VCaP (cell line): ENCODE measurements around the gene NETO2.

Experiments used
- H3K27ac ChIP-seq: fragments of 450-650 bp; 2 replicates; pipeline ENCODE4 v1.5.1; 2017
- TF ChIP-seq, protein P1 (sequence below): fragments of 450-650 bp; conservative IDR thresholded peaks from 2 replicates; pipeline ENCODE4 v1.5.1; 2017; ENCODE audit warnings: mild to moderate bottlenecking, moderate library complexity

Gene NETO2

GRCh38 chr16:47035436-47035835 lies 108.3 kb downstream of the NETO2 start:
- TF ChIP-seq, protein P1, sequence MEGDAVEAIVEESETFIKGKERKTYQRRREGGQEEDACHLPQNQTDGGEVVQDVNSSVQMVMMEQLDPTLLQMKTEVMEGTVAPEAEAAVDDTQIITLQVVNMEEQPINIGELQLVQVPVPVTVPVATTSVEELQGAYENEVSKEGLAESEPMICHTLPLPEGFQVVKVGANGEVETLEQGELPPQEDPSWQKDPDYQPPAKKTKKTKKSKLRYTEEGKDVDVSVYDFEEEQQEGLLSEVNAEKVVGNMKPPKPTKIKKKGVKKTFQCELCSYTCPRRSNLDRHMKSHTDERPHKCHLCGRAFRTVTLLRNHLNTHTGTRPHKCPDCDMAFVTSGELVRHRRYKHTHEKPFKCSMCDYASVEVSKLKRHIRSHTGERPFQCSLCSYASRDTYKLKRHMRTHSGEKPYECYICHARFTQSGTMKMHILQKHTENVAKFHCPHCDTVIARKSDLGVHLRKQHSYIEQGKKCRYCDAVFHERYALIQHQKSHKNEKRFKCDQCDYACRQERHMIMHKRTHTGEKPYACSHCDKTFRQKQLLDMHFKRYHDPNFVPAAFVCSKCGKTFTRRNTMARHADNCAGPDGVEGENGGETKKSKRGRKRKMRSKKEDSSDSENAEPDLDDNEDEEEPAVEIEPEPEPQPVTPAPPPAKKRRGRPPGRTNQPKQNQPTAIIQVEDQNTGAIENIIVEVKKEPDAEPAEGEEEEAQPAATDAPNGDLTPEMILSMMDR = no peak
- no peak overlapping the region for H3K27ac ChIP-seq

GRCh38 chr16:47034455-47034854 lies 109.3 kb downstream of the NETO2 start:
- TF ChIP-seq, protein P1 = no peak
- no peak overlapping the region for H3K27ac ChIP-seq

DNA sequence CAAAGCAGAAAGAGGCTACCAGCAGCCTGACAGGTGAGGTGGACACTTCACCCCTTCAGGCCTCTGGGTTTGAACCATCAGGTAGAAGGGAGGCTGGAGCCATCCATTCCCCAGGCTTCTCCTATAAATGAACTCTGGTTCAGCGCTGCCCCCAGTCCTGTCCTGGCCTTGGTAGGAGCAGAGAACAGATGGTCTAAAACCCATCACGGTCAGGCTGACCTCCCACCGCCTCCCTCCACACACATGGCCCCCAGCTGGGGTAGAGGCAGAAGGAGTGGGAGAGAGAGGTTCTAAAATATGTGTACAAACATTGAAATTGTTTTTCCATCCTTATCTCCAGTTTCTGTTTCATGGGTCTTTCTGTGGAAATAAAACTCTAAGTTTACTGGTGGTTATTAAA lies 110.6 kb downstream of the NETO2 start:
- no peak overlapping the region for H3K27ac ChIP-seq
- TF ChIP-seq, protein P1 = no peak

DNA sequence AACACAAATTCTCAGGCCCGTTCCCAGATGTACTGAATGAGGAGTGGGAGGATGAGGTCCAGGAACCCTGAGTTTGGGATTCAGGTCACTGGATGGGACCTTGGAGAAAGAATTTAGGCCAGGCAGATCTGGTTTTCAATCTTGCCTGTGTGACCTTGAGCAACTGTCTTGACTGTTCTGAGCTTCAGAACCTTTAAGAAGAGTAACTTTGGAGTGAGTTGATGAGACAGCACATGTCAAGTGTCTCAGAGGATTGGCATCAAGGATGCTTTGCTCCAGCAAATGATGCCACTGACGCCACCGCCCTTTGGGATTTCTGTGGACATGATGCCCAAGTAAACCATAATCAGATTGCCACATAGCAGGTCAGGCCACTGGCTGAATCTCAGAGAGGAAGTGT lies 114.0 kb downstream of the NETO2 start:
- H3K27ac ChIP-seq = no peak overlapping the region
- TF ChIP-seq, protein P1 = no peak

GRCh38 chr16:47028767-47029377 lies 114.9 kb downstream of the NETO2 start:
- TF ChIP-seq, protein P1 = no peak
- H3K27ac ChIP-seq = no peak overlapping the region
